Testis (tissue), 3 donors: ENCODE data around the gene GRIK1. TPM values are rescaled to one million over a fixed set of nuclear protein-coding genes. Genes with fewer than 3 reads are reported as not detected.

Experiments
- DNase-seq: peaks from one replicate; pipeline ENCODE4 v3.0.0-alpha.2; 2019
- H3K27ac ChIP-seq, 2 donors: fragments of 200-600 bp; sonication (generic); one replicate each; pipeline ENCODE4 v1.5.1; 2019
- H3K27me3 ChIP-seq: fragments of 200-600 bp; sonication (generic); one replicate; pipeline ENCODE4 v1.5.1; 2019
- H3K36me3 ChIP-seq: fragments of 200-600 bp; sonication (generic); one replicate; pipeline ENCODE4 v1.5.1; 2017; ENCODE audit warnings: low read depth; ENCODE audit errors: missing control alignments
- H3K4me1 ChIP-seq: fragments of 200-600 bp; sonication (generic); one replicate; pipeline ENCODE4 v1.5.1; 2019
- H3K4me3 ChIP-seq, 2 donors: fragments of 200-600 bp; sonication (generic); one replicate each; pipeline ENCODE4 v1.5.1; 2017 to 2019
- H3K9me3 ChIP-seq: fragments of 200-600 bp; sonication (generic); one replicate; pipeline ENCODE4 v1.5.1; 2017
- CTCF ChIP-seq, 3 experiments: fragments of 450-650 bp in 2 of 3; fragments of 200-600 bp in 1 of 3; sonication (generic) in 1 of 3; IDR thresholded peaks; one replicate each; pipeline ENCODE4 v1.5.1; 2016 to 2019; ENCODE audit warnings: antibody characterized with exemption in 3 of 3, mild to moderate bottlenecking in 2 of 3, moderate library complexity in 1 of 3
- POLR2A ChIP-seq: fragments of 450-650 bp; IDR thresholded peaks from one replicate; pipeline ENCODE4 v1.6.1; 2017; ENCODE audit warnings: antibody characterized with exemption, mild to moderate bottlenecking, moderate library complexity
- WGBS, 2 donors: methylation state at CpG; one replicate each; pipeline ENCODE4 v1.1.5; 2018; 5-methylcytosine and 5-hydroxymethylcytosine counted together
- intact Hi-C: fragments of 100-400 bp; cut with DNase I; formaldehyde crosslinking; loops from one replicate; pipeline ENCODE4 v1.15.1; 2023; ENCODE audit warnings: low total_unique reads
- polyA plus RNA-seq: library from polyadenylated mRNA; stranded (reverse); fragments of 350-450 nt; fragmentation: Illumina TruSeq; extraction: RNeasy Lipid Tissue Mini Kit (QIAGEN cat#74804); gene quantifications from one replicate; pipeline ENCODE4 v1.2.3, GENCODE V29; 2014; ENCODE audit warnings: low read depth, low replicate concordance; ENCODE audit not compliant: insufficient read depth
- total RNA-seq, 2 donors: library from RNA; depleted of rRNA; stranded (reverse); fragments of >200 nt; gene quantifications; one replicate each; pipeline ENCODE4 v1.2.3, GENCODE V29; 2016

Gene GRIK1
- total and polyA plus RNA-seq, 3 donors from 2014 or later: 0.08 to 0.25 (median 0.20) TPM

DNA sequence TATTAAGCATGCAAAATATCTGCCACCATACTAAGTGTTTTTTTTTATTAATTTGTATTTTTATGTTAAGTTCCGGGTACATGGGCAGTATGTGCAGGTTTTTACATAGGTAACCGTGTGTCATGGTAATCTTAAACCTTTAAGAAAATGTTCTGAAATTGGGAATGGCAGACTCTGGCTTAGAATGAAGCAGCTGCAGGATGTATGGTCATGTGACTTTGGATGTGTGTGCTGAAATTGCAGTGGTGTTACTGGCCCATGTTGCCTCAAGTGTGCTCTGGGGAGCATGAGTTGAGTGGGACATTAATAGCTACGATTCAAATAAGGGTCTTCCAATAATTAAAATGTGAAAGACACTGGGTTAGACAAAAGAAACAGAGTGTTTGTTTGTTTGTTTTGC lies 6.7 kb downstream of the GRIK1 start:
- DNase-seq: no peak

DNA sequence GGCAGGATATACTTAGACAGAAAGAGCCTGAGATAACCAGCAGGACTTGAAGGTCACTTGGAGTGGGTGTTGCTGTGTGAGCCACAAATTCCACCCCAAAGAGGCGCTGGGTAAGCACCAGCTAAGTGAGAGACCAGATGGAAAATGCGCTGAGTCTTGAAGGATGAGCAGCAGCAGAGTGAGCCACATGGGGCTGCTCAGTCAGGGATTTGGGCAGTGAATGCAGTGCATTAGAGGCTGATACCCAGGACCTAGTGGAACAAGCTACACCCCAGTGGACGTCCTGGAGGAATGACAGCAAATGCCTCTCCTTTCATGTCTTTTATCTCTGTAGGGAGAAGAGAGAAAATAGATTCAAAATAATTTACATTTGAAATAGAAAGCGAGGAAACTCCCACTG lies 11.3 kb downstream of the GRIK1 start:
- no peaks in the 10 kb centered on the region for H3K27me3 ChIP-seq
- DNase-seq: no peak
- H3K4me1 ChIP-seq: no peaks in the 10 kb centered on the region
- intact Hi-C loops: no loop called here
- 60 to 64% methylated on average over 4 of the region's 4 CpGs for WGBS, 2 donors
- H3K9me3 ChIP-seq: no peaks in the 10 kb centered on the region
- TF ChIP-seq CTCF (IDR thresholded peaks at IDR 0.05) (no peak), POLR2A (no peak)
- no peak overlapping the region for H3K4me3 ChIP-seq
- H3K36me3 ChIP-seq: no peaks in the 10 kb centered on the region
- no peak overlapping the region for H3K27ac ChIP-seq

More for the DNA sequence above, 6.7 kb downstream of the GRIK1 start:
- Histone ChIP-seq H3K4me3 (no peak overlapping the region), H3K27me3 (no peaks in the 10 kb centered on the region), H3K36me3 (no peaks in the 10 kb centered on the region), H3K4me1 (no peaks in the 10 kb centered on the region), H3K9me3 (no peaks in the 10 kb centered on the region), H3K27ac (no peak overlapping the region)
- no peak for TF ChIP-seq CTCF (IDR thresholded peaks at IDR 0.05)
- no peak for TF ChIP-seq POLR2A
- 79 to 81% methylated on average over 3 of the region's 3 CpGs for WGBS, 2 donors
- intact Hi-C loops: no loop called here

- WGBS, 2 donors: 86 to 89% methylated on average over 1 of the region's 1 CpG
- intact Hi-C loops: no loop called here
Observed at GRCh38 chr21:29920938-29921337, 18.9 kb downstream of the GRIK1 start.

DNA sequence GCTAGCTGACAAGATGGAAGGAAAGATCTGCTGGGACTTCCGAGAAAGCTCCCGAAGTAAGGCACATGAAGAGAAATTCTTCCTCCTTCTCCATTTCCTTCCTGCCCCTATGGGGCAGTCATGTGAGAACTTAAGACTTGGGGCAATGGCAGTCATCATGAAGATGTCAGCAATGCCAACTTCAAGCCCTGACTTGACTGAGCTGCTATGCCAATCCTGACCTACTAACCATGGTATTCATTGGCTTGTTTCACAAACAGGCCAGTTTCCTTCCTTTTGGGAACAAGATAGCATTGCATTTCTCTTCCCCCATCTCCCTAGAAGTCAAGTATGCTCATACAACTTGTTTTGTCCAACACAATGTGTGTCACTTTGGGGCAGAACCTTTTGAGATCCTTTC lies 25.5 kb downstream of the GRIK1 start:
- H3K27me3 ChIP-seq: no peaks in the 10 kb centered on the region
- H3K36me3 ChIP-seq: no peaks in the 10 kb centered on the region
- WGBS, 2 donors: 92 to 94% methylated on average over 2 of the region's 2 CpGs
- DNase-seq: no peak
- no peak for TF ChIP-seq POLR2A
- TF ChIP-seq CTCF (IDR thresholded peaks at IDR 0.05): no peak
- no peak overlapping the region for H3K4me3 ChIP-seq
- intact Hi-C loops: no loop called here
- no peaks in the 10 kb centered on the region for H3K4me1 ChIP-seq
- H3K9me3 ChIP-seq: no peaks in the 10 kb centered on the region
- H3K27ac ChIP-seq: no peak overlapping the region

More at GRCh38 chr21:29920938-29921337, 18.9 kb downstream of the GRIK1 start:
- no peak overlapping the region for H3K27ac ChIP-seq
- no peak overlapping the region for H3K4me3 ChIP-seq
- no peaks in the 10 kb centered on the region for H3K36me3 ChIP-seq
- DNase-seq: no peak
- no peaks in the 10 kb centered on the region for H3K27me3 ChIP-seq
- H3K9me3 ChIP-seq: no peaks in the 10 kb centered on the region
- H3K4me1 ChIP-seq: no peaks in the 10 kb centered on the region
- no peak for TF ChIP-seq POLR2A
- no peak for TF ChIP-seq CTCF (IDR thresholded peaks at IDR 0.05)

- H3K36me3 ChIP-seq: no peaks in the 10 kb centered on the region
- DNase-seq: no peak
- H3K4me3 ChIP-seq: no peak overlapping the region
- no peaks in the 10 kb centered on the region for H3K27me3 ChIP-seq
- intact Hi-C loops: no loop called here
- WGBS, 2 donors: 88 to 93% methylated on average over 4 of the region's 4 CpGs
- H3K9me3 ChIP-seq: no peaks in the 10 kb centered on the region
- no peak for TF ChIP-seq CTCF (IDR thresholded peaks at IDR 0.05)
- no peak for TF ChIP-seq POLR2A
- H3K27ac ChIP-seq: no peak overlapping the region
- H3K4me1 ChIP-seq: no peaks in the 10 kb centered on the region
Observed at GRCh38 chr21:29909571-29909970, 30.2 kb downstream of the GRIK1 start.
